ENCODE results near the gene ITPKB.

The ITPKB gene

GRCh38 chr1:226654668-226655055, 84.4 kb downstream of the ITPKB start:
- Histone ChIP-seq H3K23ac (ENCODE audit: low read length) (no peak overlapping the region), H3K4me1 (ENCODE audit: control insufficient read depth, low read depth, low read length) (peaks cover 17% of the 10 kb centered on the region), H3K79me2 (ENCODE audit: control insufficient read depth, insufficient read depth, low read length) (no peaks in the 10 kb centered on the region), H2BK5ac (ENCODE audit: low read length) (peak overlapping the region; percentile 76), H4K8ac (ENCODE audit: low read depth, low read length) (no peak overlapping the region), H3K27me3 (ENCODE audit: insufficient read depth, low read length, poor library complexity) (no peaks in the 10 kb centered on the region), H3K18ac (ENCODE audit: low read length) (peak overlapping the region; percentile 8), H3K36me3 (ENCODE audit: control insufficient read depth, insufficient read depth, low read length) (no peaks in the 10 kb centered on the region), H3K27ac (ENCODE audit: low read depth, low read length) (peak overlapping the region; percentile 85), H3K4me2 (ENCODE audit: low read length) (no peak overlapping the region), H3K79me1 (ENCODE audit: low read length) (no peaks in the 10 kb centered on the region), H3K4ac (ENCODE audit: low read depth, low read length) (peak overlapping the region; percentile 19), H3K9ac (ENCODE audit: low read length) (peak overlapping the region; percentile 16), H4K5ac (ENCODE audit: low read length) (peak overlapping the region; percentile 81), H3K4me3 (ENCODE audit: low read length) (no peak overlapping the region), H2AK5ac (ENCODE audit: low read length) (peak overlapping the region; percentile 16), H3K56ac (ENCODE audit: low read length) (peak overlapping the region; percentile 84), H2BK120ac (ENCODE audit: low read depth, low read length) (peak overlapping the region; percentile 1), H2BK15ac (replicated peaks; ENCODE audit: low read depth) (no peak overlapping the region)
- DNase-seq: no peak
- no CpG with 5 or more reads among the region's 8 CpGs for WGBS (ENCODE audit: extremely low coverage, insufficient coverage, low lambda C conversion rate)

DNA sequence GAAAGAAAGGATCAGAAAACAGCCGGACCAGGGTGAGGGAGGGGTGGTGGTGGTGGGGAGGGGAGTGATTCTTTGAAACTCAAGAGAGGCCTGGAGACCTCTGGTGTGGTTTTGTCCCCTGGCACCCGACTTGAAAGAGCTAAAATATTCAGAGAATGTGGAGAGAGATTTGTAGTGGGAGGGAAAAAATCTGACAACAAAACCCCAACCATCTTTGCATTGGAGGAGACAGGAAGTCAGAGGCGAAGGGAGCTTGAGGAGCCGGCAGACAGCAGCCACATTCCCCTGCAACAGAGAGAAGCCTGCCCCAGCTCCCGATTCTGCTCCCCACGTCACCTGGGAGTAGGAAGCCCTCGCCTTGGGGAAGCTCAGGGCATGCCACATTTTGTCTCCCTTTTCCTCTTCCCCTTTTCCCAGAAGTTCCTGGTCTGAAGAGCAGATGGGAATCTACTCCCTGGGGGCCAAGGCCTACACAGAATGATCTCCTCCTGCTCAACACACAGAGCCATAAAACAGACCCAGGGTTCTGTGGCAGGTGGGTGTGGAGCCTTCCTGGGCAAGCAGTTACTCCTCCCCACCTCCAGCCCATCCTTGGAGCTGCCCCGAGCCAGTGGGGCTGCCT, 84.9 kb downstream of the ITPKB start:
- Histone ChIP-seq H2BK120ac (ENCODE audit: low read depth, low read length) (peak overlapping the region; percentile 32), H3K79me1 (ENCODE audit: low read length) (peaks cover 3% of the 10 kb centered on the region), H3K4me1 (ENCODE audit: control insufficient read depth, low read depth, low read length) (peaks cover 17% of the 10 kb centered on the region), H4K8ac (ENCODE audit: low read depth, low read length) (no peak overlapping the region), H3K18ac (ENCODE audit: low read length) (peak overlapping the region; percentile 72), H3K4ac (ENCODE audit: low read depth, low read length) (peak overlapping the region; percentile 19), H3K27ac (ENCODE audit: low read depth, low read length) (peak overlapping the region; percentile 85), H3K56ac (ENCODE audit: low read length) (peak overlapping the region; percentile 84), H2BK5ac (ENCODE audit: low read length) (peak overlapping the region; percentile 76), H3K9ac (ENCODE audit: low read length) (peak overlapping the region; percentile 28), H3K4me3 (ENCODE audit: low read length) (no peak overlapping the region), H3K27me3 (ENCODE audit: insufficient read depth, low read length, poor library complexity) (no peaks in the 10 kb centered on the region), H2BK15ac (replicated peaks; ENCODE audit: low read depth) (no peak overlapping the region), H3K79me2 (ENCODE audit: control insufficient read depth, insufficient read depth, low read length) (no peaks in the 10 kb centered on the region), H2AK5ac (ENCODE audit: low read length) (peak overlapping the region; percentile 0), H3K36me3 (ENCODE audit: control insufficient read depth, insufficient read depth, low read length) (no peaks in the 10 kb centered on the region), H3K4me2 (ENCODE audit: low read length) (no peak overlapping the region), H4K5ac (ENCODE audit: low read length) (no peak overlapping the region), H3K23ac (ENCODE audit: low read length) (no peak overlapping the region)
- peak; percentile 98 for DNase-seq
- no CpG with 5 or more reads among the region's 8 CpGs for WGBS (ENCODE audit: extremely low coverage, insufficient coverage, low lambda C conversion rate)

- no CpG with 5 or more reads among the region's 11 CpGs for WGBS (ENCODE audit: extremely low coverage, insufficient coverage, low lambda C conversion rate)
- H3K9ac ChIP-seq (ENCODE audit: low read length): peak overlapping the region; percentile 28
- DNase-seq: no peak
- H2BK15ac ChIP-seq (replicated peaks; ENCODE audit: low read depth): no peak overlapping the region
- no peak overlapping the region for H4K8ac ChIP-seq (ENCODE audit: low read depth, low read length)
- no peaks in the 10 kb centered on the region for H3K27me3 ChIP-seq (ENCODE audit: insufficient read depth, low read length, poor library complexity)
- H3K4me2 ChIP-seq (ENCODE audit: low read length): no peak overlapping the region
- no peaks in the 10 kb centered on the region for H3K79me2 ChIP-seq (ENCODE audit: control insufficient read depth, insufficient read depth, low read length)
- peak overlapping the region; percentile 51 for H3K56ac ChIP-seq (ENCODE audit: low read length)
- peak overlapping the region; percentile 83 for H2BK5ac ChIP-seq (ENCODE audit: low read length)
- H3K4ac ChIP-seq (ENCODE audit: low read depth, low read length): peak overlapping the region; percentile 92
- H3K27ac ChIP-seq (ENCODE audit: low read depth, low read length): peak overlapping the region; percentile 78
- no peaks in the 10 kb centered on the region for H3K36me3 ChIP-seq (ENCODE audit: control insufficient read depth, insufficient read depth, low read length)
- H3K4me3 ChIP-seq (ENCODE audit: low read length): no peak overlapping the region
- H2AK5ac ChIP-seq (ENCODE audit: low read length): peak overlapping the region; percentile 90
- H3K23ac ChIP-seq (ENCODE audit: low read length): peak overlapping the region; percentile 29
- H3K79me1 ChIP-seq (ENCODE audit: low read length): peaks cover 3% of the 10 kb centered on the region
- H3K4me1 ChIP-seq (ENCODE audit: control insufficient read depth, low read depth, low read length): peaks cover 17% of the 10 kb centered on the region
- peak overlapping the region; percentile 72 for H3K18ac ChIP-seq (ENCODE audit: low read length)
- peak overlapping the region; percentile 32 for H2BK120ac ChIP-seq (ENCODE audit: low read depth, low read length)
- H4K5ac ChIP-seq (ENCODE audit: low read length): no peak overlapping the region
These were observed 85.7 kb downstream of the ITPKB start for GRCh38 chr1:226653311-226653921.

DNA sequence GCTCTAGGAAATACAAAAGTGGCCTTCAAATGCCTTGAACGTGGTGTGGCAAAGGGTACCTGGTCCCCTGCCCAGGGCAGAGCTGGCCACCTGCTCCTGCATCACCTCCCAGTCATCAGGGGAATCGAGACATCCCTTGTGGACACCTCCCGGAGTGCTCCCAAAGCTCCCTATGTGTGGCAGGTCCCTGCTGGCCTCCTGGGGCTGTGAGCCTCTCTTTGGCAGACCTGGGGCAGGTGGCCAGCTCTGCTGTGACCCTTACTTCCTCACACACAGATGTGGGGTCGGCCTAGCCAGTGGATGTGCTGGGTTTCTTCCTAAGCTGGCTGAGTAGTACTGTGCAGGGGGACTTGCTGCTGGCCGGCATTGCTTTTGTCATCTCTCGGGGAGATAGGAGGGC, 86.5 kb downstream of the ITPKB start:
- Histone ChIP-seq H3K18ac (ENCODE audit: low read length) (no peak overlapping the region), H2AK5ac (ENCODE audit: low read length) (no peak overlapping the region), H4K5ac (ENCODE audit: low read length) (no peak overlapping the region), H3K9ac (ENCODE audit: low read length) (no peak overlapping the region), H2BK15ac (replicated peaks; ENCODE audit: low read depth) (no peak overlapping the region), H3K4me3 (ENCODE audit: low read length) (no peak overlapping the region), H3K4ac (ENCODE audit: low read depth, low read length) (peak overlapping the region; percentile 41), H3K27me3 (ENCODE audit: insufficient read depth, low read length, poor library complexity) (no peaks in the 10 kb centered on the region), H2BK5ac (ENCODE audit: low read length) (no peak overlapping the region), H2BK120ac (ENCODE audit: low read depth, low read length) (no peak overlapping the region), H3K23ac (ENCODE audit: low read length) (no peak overlapping the region), H3K4me2 (ENCODE audit: low read length) (no peak overlapping the region), H3K56ac (ENCODE audit: low read length) (no peak overlapping the region), H3K79me1 (ENCODE audit: low read length) (peaks cover 3% of the 10 kb centered on the region), H3K36me3 (ENCODE audit: control insufficient read depth, insufficient read depth, low read length) (no peaks in the 10 kb centered on the region), H3K4me1 (ENCODE audit: control insufficient read depth, low read depth, low read length) (peaks cover 17% of the 10 kb centered on the region), H3K27ac (ENCODE audit: low read depth, low read length) (no peak overlapping the region), H4K8ac (ENCODE audit: low read depth, low read length) (no peak overlapping the region), H3K79me2 (ENCODE audit: control insufficient read depth, insufficient read depth, low read length) (no peaks in the 10 kb centered on the region)
- DNase-seq: no peak
- WGBS (ENCODE audit: extremely low coverage, insufficient coverage, low lambda C conversion rate): no CpG with 5 or more reads among the region's 6 CpGs

- no peak overlapping the region for H3K4me2 ChIP-seq (ENCODE audit: low read length)
- no peak overlapping the region for H3K18ac ChIP-seq (ENCODE audit: low read length)
- H3K4me1 ChIP-seq (ENCODE audit: control insufficient read depth, low read depth, low read length): peaks cover 17% of the 10 kb centered on the region
- no peak overlapping the region for H2BK5ac ChIP-seq (ENCODE audit: low read length)
- H3K27me3 ChIP-seq (ENCODE audit: insufficient read depth, low read length, poor library complexity): no peaks in the 10 kb centered on the region
- no peak overlapping the region for H3K9ac ChIP-seq (ENCODE audit: low read length)
- H3K23ac ChIP-seq (ENCODE audit: low read length): no peak overlapping the region
- no peak overlapping the region for H3K4me3 ChIP-seq (ENCODE audit: low read length)
- DNase-seq: no peak
- no CpG with 5 or more reads among the region's 4 CpGs for WGBS (ENCODE audit: extremely low coverage, insufficient coverage, low lambda C conversion rate)
- no peak overlapping the region for H3K4ac ChIP-seq (ENCODE audit: low read depth, low read length)
- H3K79me2 ChIP-seq (ENCODE audit: control insufficient read depth, insufficient read depth, low read length): no peaks in the 10 kb centered on the region
- H3K27ac ChIP-seq (ENCODE audit: low read depth, low read length): no peak overlapping the region
- H4K5ac ChIP-seq (ENCODE audit: low read length): no peak overlapping the region
- no peak overlapping the region for H2BK15ac ChIP-seq (replicated peaks; ENCODE audit: low read depth)
- H3K36me3 ChIP-seq (ENCODE audit: control insufficient read depth, insufficient read depth, low read length): peaks cover 1% of the 10 kb centered on the region
- no peak overlapping the region for H2AK5ac ChIP-seq (ENCODE audit: low read length)
- no peak overlapping the region for H4K8ac ChIP-seq (ENCODE audit: low read depth, low read length)
- peaks cover 3% of the 10 kb centered on the region for H3K79me1 ChIP-seq (ENCODE audit: low read length)
- no peak overlapping the region for H3K56ac ChIP-seq (ENCODE audit: low read length)
- no peak overlapping the region for H2BK120ac ChIP-seq (ENCODE audit: low read depth, low read length)
These were observed 87.4 kb downstream of the ITPKB start for GRCh38 chr1:226651732-226652105.

All from mesendoderm (in vitro differentiated cells).